ENCODE data around the gene PLIN4.

The PLIN4 gene

DNA sequence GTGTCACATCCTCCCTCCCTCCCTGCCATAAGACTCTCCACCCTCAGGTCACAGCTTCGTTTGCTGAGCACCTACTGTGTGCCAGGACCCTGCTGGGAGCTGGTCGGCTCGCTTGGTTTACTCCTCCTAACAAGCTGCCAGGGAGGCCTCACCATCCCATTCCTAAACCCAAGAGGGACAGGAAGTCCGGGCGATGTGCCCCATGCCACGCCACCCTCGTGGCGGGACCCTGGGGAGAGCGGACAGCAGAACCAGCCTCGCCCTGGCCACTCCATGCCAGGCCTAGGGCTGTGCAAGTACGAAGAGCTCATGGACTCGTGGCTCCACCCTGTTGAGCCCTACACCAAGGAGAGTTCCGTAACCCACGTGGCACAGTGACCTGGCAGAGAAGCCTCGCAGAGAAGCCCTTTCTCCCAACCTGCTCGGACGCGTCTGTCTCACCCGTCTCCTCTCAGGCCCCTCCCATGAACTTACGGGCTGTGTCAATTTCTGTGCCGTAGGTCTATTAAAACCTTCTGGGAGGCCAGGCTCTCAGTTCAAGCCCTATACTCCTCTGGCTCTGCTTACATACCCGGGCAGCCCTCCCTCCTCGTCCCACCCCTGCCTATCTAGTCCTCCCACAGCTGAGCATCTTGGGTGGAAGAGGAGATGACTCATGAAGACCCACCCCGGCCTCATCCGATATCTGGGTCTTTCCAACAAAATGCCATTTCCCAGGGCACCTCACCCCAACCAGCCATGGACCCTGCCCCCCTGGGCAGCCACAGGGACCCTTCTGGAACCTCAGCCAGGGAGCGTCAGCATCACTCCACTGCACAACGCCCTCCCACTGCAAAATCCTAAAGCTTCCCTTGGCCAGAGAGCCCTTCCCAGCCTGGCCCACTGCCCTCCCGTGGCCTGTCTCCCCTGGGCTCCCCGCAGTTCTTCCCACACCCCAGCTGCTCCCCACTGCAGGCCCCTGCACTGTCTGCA lies 63.3 kb downstream of the PLIN4 start:
- DNase-seq, result no peak

- DNase-seq, result no peak
Measured at GRCh38 chr19:4453232-4454179, 64.8 kb downstream of the PLIN4 start.

DNA sequence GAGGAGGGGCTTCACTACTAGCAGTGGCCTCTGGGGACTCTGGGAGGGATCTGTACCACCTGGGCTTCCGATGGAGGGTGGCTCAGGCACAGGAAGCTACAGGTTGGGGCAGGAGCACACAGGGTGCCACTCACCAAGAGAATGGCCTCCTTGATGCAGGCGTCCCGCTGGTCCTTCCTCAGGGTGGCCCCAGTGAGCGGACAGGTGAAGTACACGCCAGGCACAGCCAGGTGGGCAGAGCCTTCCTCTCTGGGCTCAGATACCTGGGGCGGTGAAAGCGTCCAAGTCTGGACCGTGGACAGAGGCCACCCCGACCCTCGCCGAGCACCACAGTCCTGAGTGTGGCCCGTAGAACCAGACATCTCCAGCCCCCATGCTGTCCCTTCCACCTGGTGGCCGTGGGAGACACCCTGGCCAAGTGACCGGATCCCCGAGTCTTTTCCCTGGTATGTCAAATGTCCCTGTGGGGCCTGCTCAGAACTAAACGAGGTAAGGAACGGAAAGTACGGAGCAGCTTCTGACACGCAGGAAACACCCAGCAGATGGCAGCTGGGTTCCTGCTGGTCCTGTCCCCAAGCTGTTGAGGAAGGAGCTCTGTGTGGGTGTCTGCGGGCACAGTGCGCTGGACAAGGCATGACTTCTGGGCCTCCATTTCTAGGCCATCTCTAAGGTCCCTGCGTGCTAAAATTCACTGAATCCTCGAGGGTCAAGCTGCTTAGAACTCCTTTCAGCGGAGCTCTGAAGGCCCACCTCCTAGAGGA lies 65.9 kb downstream of the PLIN4 start:
- DNase-seq, result no peak

Data from CD4-positive, alpha-beta T cell treated with Interleukin-6 for 4 hours (primary cell).